Activated CD4-positive, alpha-beta T cell treated with anti-CD3 and anti-CD28 coated beads, Interleukin-10, Interleukin-2, amounts not matched to agents 100 ng/mL and 50 ng/mL, durations not matched to agents 16 hours and 8 hours (primary cell): ENCODE measurements around the gene ANGPTL3.

Source experiments
- DNase-seq: peaks from one replicate; pipeline ENCODE4 v3.0.0-alpha.2; 2020

The ANGPTL3 gene

DNA sequence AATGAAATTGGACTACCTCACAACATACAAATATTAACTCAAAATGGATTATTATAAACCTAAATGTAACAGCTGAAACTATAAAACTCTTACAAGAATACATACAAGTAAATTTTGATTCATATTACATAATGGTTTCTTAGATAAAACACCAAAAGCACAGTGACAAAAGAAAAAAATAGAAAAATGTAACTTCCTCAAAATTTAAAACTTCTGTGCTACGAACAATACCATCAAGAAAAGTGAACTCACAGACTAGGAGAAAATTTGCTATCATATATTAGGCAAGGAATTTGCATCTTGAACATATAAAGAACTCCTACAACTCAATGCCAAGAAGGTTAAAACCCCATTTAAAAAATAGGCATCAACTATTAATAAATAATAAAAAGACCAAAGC is 31.2 kb downstream of the ANGPTL3 start:
- DNase-seq, result no peak

GRCh38 chr1:62637392-62638105 is 40.2 kb downstream of the ANGPTL3 start:
- peak; percentile 9 for DNase-seq

DNA sequence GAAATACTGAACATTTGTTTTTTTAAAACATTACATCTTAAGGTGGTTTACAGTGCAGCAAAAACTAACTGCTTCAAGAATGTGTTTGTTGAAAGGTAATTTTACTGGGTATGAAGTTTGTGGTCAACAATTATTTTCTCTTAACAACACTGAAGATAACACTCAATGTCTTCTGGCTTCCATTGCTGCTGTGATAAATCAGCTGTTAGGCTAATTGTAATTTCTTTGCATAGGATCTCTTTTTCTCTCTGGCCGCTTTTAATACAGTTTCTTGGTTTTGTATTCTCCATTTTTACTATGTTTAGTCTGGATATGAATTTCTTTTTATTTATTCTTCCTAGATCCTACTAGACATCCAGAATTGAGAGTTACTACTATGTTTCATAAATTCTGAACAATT is 46.0 kb downstream of the ANGPTL3 start:
- DNase-seq, result no peak

GRCh38 chr1:62652387-62652786 is 55.1 kb downstream of the ANGPTL3 start:
- no peak for DNase-seq

- no peak for DNase-seq
Measured at GRCh38 chr1:62654744-62655143, 57.4 kb downstream of the ANGPTL3 start.
